Retina (tissue), 1 donor: ENCODE measurements around the gene ARIH1.

Source experiments
- DNase-seq: peaks from one replicate; pipeline ENCODE4 v3.0.0-alpha.2; 2016

ARIH1 gene

GRCh38 chr15:72488558-72488957, 14.4 kb downstream of the ARIH1 start:
- no peak for DNase-seq

DNA sequence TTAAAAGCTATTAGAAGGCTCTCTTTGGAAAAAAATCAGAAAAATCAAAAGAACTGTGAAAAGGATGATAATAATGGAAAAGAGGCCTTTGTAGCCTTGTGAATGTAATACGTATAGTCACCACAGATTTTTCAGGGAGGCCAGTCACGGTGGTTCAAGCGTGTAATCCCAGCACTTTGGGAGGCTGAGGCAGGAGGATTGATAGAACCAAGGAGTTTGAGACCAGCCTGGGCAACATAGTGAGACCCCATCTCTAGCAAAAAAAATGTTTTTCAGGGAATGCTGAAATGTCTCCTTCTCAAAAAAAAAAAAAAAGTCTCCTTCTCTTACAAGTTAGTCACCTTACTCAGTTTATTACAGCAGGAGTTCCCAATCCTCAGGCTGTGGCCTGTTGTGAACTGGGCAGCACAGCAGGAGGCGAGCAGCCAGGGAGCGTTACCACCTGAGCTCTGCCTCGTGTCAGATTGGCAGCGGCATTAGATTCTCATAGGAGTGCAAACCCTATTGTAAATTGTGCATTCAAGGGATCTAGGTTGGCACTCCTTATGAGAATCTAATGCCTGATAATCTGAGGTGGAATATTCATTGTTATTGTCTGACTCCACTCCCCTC, 15.9 kb downstream of the ARIH1 start:
- no peak for DNase-seq

GRCh38 chr15:72491768-72492167, 17.6 kb downstream of the ARIH1 start:
- DNase-seq, result no peak

DNA sequence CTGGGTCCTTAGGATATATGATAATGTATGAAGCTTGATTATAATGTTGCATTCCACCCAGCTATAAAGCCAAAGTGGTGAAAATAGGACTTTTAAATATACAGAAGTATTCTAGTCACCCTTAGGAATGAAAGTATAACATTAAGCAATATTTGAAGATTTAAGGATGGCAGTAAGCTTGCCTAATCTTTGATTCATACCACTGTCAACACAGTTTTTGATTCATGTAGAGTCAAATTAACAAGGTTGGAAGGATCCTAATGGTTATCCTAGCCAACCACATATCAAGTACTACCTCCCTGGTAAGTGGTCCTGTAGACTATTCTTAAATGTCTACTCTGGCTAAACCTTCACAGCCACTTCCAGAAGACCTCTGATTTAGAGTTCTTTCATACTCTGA, 18.6 kb downstream of the ARIH1 start:
- no peak for DNase-seq

DNA sequence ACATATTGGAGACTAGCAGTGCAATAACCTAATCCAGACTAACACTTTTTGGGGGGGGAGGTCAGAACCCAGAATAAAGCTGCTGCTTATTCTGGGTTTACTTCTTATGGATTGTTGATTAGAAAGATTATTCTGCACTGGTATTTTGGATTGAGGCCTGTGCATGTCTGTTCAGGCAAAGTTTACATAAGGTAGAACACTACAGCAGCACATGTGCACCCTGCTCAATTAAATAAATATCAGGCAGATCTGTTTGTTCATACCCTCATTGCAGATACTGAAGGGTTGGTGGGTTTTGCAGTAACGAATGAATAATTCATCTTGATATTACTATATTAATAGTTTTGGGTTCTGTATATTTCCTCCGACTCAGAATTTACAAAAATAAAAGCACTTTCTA, 19.1 kb downstream of the ARIH1 start:
- DNase-seq, result no peak

DNA sequence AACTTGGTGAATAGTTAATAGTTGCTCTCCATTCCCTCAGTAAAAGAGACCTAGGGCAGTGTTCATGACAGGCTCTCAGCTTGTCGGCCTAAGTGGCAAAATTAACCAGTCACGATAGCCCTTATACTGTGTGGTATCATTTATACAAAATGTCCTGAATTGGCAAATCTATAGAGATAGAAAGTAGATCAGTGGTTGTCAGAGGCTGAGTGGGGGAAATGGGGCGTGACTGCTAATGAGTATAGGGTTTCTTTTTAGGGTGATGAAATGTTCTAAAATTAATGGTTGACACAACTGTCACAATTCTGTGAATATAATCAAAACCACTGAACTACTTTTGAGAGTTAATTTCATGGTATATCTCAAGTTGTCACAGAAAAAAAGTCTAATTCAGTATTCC, 20.9 kb downstream of the ARIH1 start:
- no peak for DNase-seq

GRCh38 chr15:72496783-72497182, 22.7 kb downstream of the ARIH1 start:
- no peak for DNase-seq

DNA sequence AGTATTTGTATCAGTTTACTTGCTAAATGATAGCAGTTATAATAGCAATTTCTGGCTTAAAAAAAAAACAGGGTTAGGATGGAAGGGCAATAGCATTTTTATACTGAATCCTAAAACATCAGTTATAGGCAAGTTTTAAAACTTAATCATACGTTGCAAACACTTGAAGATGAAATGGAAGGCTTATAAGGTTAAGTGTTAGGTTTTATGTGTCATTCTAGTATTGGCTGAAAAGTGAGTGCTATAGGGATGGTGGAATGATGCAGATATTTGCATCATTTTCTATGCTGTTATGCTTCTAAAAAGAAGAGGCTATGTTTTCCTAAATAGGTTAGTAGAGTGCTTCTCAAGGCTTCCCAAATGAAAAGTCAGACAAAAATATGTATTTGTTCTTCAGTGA, 23.3 kb downstream of the ARIH1 start:
- no peak for DNase-seq

- DNase-seq, result no peak
Observed at GRCh38 chr15:72502220-72502809, 28.2 kb downstream of the ARIH1 start.

GRCh38 chr15:72503147-72503546, 29.0 kb downstream of the ARIH1 start:
- no peak for DNase-seq

DNA sequence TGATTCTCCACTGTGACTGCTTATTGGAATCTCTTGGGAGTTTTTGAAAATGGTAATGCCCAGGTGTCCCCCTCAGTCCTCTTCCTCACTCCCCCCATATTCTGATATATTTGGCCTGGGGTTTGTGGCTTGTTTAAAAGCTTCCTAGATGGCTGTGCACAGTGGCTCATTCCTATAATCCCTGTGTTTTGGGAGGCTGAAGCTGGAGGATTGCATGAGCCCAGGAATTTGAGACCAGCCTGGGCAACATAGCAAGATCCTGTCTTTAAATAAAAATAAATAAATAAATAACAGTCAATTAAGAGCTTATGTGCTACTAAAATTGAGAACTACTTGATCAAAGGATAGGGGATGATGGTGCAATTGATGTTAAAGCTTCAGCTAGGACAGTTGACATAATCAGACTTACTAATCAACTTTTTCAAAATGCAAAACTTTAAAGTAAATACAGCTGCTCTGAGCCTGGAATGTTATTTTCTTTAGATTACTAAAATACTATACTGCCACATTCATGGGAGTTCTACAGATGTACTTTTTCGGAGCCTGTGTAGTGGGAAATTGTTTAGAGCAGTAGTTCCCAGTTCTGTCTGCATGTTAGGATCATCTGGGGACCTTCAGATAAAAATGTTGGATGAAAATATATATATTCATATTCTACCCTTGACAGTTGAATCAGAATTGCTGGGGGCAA, 33.4 kb downstream of the ARIH1 start:
- no peak for DNase-seq

DNA sequence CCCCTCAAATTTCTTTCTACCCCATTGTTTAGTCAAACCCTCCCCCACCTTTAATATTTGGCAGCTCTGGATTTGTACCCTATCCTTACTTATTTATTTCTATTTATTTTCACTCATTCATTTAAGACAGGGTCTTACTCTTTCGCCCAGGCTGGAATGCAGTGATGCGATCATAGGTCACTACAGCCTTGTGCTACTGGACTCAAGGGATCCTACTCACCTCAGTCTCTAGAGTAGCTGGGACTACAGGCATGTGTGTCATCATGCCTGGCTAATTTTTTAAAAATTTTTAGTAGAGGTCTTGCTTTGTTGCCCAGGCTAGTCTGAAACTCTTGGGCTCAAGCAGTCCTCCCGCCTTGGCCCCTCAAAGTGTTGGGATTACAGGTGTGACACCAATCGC, 35.4 kb downstream of the ARIH1 start:
- no peak for DNase-seq

DNA sequence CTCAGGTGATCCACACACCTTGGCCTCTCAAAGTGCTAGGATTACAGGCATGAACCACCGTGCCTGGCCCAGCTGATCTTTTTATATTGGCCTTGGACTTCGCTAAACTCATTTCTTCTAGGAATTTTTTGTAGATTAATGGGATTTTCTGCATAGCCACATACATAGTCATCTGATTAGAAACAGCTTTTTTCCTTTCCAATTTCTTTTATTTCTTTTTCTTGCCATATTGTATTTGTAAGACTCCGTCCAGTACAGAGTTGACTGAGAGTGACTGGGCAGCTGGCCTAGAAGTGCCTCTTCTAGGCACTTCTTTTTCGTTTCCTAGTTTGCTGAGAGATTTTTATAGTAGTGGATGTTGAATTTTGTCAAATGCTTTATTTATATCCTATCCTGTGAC, 37.4 kb downstream of the ARIH1 start:
- DNase-seq, result no peak

- DNase-seq, result no peak
Observed at GRCh38 chr15:72515591-72516389, 41.7 kb downstream of the ARIH1 start.

- no peak for DNase-seq
Observed at GRCh38 chr15:72516777-72517176, 42.6 kb downstream of the ARIH1 start.

- no peak for DNase-seq
Observed at GRCh38 chr15:72521682-72522081, 47.6 kb downstream of the ARIH1 start.

- DNase-seq, result no peak
Observed at GRCh38 chr15:72532991-72533601, 59.0 kb downstream of the ARIH1 start.

DNA sequence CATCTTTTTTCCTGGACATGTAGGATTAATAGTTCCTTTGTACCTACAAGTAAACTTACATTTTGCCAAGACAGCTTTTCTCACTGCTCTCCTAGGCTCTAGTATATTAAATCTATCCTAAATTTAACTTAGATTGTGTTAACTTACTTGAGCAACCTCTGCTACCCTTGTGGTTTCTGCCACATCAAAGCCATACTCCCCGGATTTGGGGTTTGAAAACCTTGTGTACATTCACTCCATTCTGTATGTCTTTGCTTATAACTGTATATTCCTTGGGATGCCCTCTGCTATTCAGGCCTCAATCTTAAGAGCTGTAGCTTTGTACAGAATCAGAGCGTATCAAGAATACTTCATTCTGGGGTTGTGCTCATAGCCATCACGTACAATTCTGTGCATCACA, 60.4 kb downstream of the ARIH1 start:
- no peak for DNase-seq

DNA sequence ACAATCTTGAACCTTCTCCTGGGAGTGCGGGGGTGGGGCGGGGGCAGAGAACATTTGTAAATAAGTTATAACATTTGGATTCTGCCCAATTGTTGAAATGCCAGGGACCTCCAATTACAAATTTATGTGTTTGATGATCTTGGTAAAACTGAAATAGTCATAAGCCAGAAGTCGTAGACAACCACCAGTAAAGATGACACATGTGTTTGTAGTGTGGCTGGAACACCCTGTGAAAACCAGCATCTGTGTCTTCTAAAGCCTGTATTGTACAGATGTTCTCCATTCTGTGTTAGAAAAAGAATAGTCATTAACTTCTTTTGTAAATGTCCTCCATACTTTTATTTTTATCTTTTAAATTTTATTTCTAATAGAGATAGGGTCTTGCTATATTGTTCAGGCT, 61.8 kb downstream of the ARIH1 start:
- DNase-seq, result no peak

DNA sequence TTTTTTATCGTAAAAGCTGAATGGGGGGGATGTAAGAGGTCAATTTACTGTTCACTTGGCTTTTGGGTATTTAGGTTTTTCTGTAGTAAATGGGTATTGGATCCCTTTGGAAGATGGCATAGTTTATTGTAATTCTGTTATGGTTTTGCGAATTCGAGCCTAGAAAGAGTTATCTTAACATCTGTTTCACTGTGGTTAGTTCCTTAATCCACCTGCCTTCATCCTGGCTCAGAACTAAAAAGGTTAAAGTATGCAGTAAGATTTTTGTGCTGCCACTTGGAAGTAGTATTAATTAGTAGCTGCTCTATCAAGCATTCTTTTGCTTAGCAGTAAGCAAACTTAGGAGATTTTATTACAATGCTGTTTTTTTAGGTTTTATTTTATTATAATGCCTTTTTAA, 62.4 kb downstream of the ARIH1 start:
- DNase-seq, result no peak

DNA sequence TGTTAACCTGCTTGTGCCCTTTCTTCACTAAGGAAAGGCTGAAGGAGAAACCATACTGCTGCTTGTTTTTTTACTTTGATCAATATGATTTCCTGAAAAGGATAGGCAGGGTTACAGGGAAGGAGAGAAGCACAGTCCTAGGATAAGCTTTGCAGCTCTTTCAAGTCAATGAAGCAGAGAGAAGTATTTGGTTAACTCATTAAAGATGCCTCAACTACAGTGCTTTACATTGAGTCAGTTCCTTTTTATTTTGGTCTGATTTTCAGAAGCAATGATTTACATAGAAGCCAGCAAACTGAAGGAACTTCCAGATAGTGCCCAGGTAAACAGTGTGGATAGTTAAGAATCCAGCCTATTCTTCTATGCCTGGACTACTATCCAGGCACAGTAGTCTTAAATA, 64.8 kb downstream of the ARIH1 start:
- no peak for DNase-seq

GRCh38 chr15:72540606-72541237, 66.6 kb downstream of the ARIH1 start:
- DNase-seq, result no peak

DNA sequence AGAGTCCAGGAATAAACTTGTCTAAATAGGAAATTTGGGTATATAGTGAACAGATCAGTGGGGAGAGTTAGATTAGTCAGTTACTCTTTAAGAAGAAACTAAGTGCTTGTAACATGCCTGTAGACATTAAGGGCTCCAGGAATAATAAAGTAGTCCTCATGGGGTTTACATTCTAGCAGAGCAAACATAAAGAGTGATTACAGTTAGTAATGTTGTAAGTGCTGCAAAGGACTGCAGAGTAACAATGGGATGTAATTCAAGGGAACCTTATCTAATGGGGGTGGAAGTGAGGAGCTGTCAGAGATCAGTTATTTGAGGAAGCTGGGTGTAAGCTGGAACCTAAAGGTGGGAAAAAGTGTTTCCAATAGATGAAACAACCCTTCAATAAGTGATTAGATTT, 67.5 kb downstream of the ARIH1 start:
- no peak for DNase-seq
